Muscle layer of duodenum (tissue), 2 donors: ENCODE results near the gene TTYH2.

ENCODE experiments used
- H3K27ac ChIP-seq: one replicate; pipeline ENCODE4 v1.7.0; 2013; ENCODE audit warnings: mild to moderate bottlenecking, low read length
- H3K27me3 ChIP-seq: one replicate; pipeline ENCODE4 v1.7.0; 2013; ENCODE audit warnings: low read depth, mild to moderate bottlenecking, control low read depth, low read length
- H3K36me3 ChIP-seq, 2 donors: one replicate each; pipeline ENCODE4 v1.7.0; 2013; ENCODE audit warnings: low read length in 2 of 2, control low read depth in 1 of 2, mild to moderate bottlenecking in 1 of 2; ENCODE audit not compliant: insufficient read depth in 2 of 2, control insufficient read depth in 1 of 2
- H3K4me1 ChIP-seq, 2 donors: one replicate each; pipeline ENCODE4 v1.7.0; 2013; ENCODE audit warnings: low read length in 2 of 2, mild to moderate bottlenecking in 2 of 2, control low read depth in 1 of 2, moderate library complexity in 1 of 2; ENCODE audit not compliant: insufficient read depth in 2 of 2, control insufficient read depth in 1 of 2
- H3K4me3 ChIP-seq, 2 donors: one replicate each; pipeline ENCODE4 v1.7.0; 2013; ENCODE audit warnings: low read length in 2 of 2, low read depth in 1 of 2, mild to moderate bottlenecking in 1 of 2
- H3K9me3 ChIP-seq, 2 donors: one replicate each; pipeline ENCODE4 v1.7.0; 2013; ENCODE audit warnings: low read length in 2 of 2, control low read depth in 1 of 2, mild to moderate bottlenecking in 1 of 2; ENCODE audit not compliant: control insufficient read depth in 1 of 2
- donor health status: healthy.

TTYH2 gene

GRCh38 chr17:74196541-74197317 is 16.6 kb upstream of the TTYH2 start:
- Histone ChIP-seq H3K36me3 (no peaks in the 10 kb centered on the region), H3K4me1 (peaks cover 0 to 5% of the 10 kb centered on the region in 2 donors), H3K27ac (no peak overlapping the region), H3K4me3 (no peak overlapping the region), H3K9me3 (no peaks in the 10 kb centered on the region), H3K27me3 (no peaks in the 10 kb centered on the region)

- Histone ChIP-seq H3K9me3 (no peaks in the 10 kb centered on the region), H3K27ac (no peak overlapping the region), H3K4me3 (no peak overlapping the region), H3K4me1 (peaks cover 0 to 5% of the 10 kb centered on the region in 2 donors), H3K36me3 (no peaks in the 10 kb centered on the region), H3K27me3 (no peaks in the 10 kb centered on the region)
Observed at GRCh38 chr17:74197801-74198200, 15.6 kb upstream of the TTYH2 start.

- Histone ChIP-seq H3K27ac (no peak overlapping the region), H3K36me3 (no peaks in the 10 kb centered on the region), H3K9me3 (no peaks in the 10 kb centered on the region), H3K4me3 (no peak overlapping the region), H3K4me1 (peaks cover 3 to 5% of the 10 kb centered on the region in 2 donors), H3K27me3 (no peaks in the 10 kb centered on the region)
Observed at GRCh38 chr17:74198694-74199093, 14.7 kb upstream of the TTYH2 start.

- no peaks in the 10 kb centered on the region for H3K9me3 ChIP-seq
- H3K4me1 ChIP-seq = peaks cover 3 to 10% of the 10 kb centered on the region in 2 donors
- no peak overlapping the region for H3K4me3 ChIP-seq
- H3K27me3 ChIP-seq = no peaks in the 10 kb centered on the region
- no peak overlapping the region for H3K27ac ChIP-seq
- H3K36me3 ChIP-seq = no peaks in the 10 kb centered on the region
Observed at GRCh38 chr17:74199306-74200092, 13.9 kb upstream of the TTYH2 start.

GRCh38 chr17:74200112-74200511 is 13.3 kb upstream of the TTYH2 start:
- Histone ChIP-seq H3K9me3 (no peaks in the 10 kb centered on the region), H3K36me3 (peaks cover 0 to 3% of the 10 kb centered on the region in 2 donors), H3K27me3 (no peaks in the 10 kb centered on the region), H3K4me1 (peaks cover 7 to 16% of the 10 kb centered on the region in 2 donors), H3K4me3 (no peak overlapping the region), H3K27ac (no peak overlapping the region)

GRCh38 chr17:74201250-74201649 is 12.1 kb upstream of the TTYH2 start:
- H3K4me1 ChIP-seq = peaks cover 10 to 28% of the 10 kb centered on the region in 2 donors
- H3K9me3 ChIP-seq = no peaks in the 10 kb centered on the region
- peaks cover 5 to 6% of the 10 kb centered on the region in 2 donors for H3K36me3 ChIP-seq
- no peaks in the 10 kb centered on the region for H3K27me3 ChIP-seq
- no peak overlapping the region for H3K4me3 ChIP-seq
- no peak overlapping the region for H3K27ac ChIP-seq

GRCh38 chr17:74201948-74202347 is 11.4 kb upstream of the TTYH2 start:
- no peaks in the 10 kb centered on the region for H3K9me3 ChIP-seq
- no peak overlapping the region for H3K27ac ChIP-seq
- peaks cover 10 to 33% of the 10 kb centered on the region in 2 donors for H3K4me1 ChIP-seq
- H3K36me3 ChIP-seq = peaks cover 6 to 11% of the 10 kb centered on the region in 2 donors
- H3K27me3 ChIP-seq = no peaks in the 10 kb centered on the region
- no peak overlapping the region for H3K4me3 ChIP-seq

GRCh38 chr17:74202938-74203337 is 10.4 kb upstream of the TTYH2 start:
- Histone ChIP-seq H3K9me3 (no peaks in the 10 kb centered on the region), H3K36me3 (peaks cover 9 to 18% of the 10 kb centered on the region in 2 donors), H3K27ac (no peak overlapping the region), H3K4me3 (peak overlapping the region; percentile 90 to 98), H3K4me1 (peaks cover 10 to 38% of the 10 kb centered on the region in 2 donors), H3K27me3 (no peaks in the 10 kb centered on the region)

- H3K4me3 ChIP-seq = peak within 1 kb of the TSS; percentile 90 to 98
- H3K36me3 ChIP-seq = peaks cover 15 to 25% of the 10 kb centered on the region in 2 donors
- no peaks in the 10 kb centered on the region for H3K27me3 ChIP-seq
- H3K4me1 ChIP-seq = peaks cover 10 to 41% of the 10 kb centered on the region in 2 donors
- peak within 1 kb of the TSS; percentile 90 for H3K27ac ChIP-seq
- H3K9me3 ChIP-seq = no peaks in the 10 kb centered on the region
Observed at GRCh38 chr17:74203439-74204240, 9.7 kb upstream of the TTYH2 start, which contains the start of gene RPL38. TSS of gene RPL38 (plus strand) at chr17:74203678. CDS start at chr17:74203956, 278 bp downstream.

- Histone ChIP-seq H3K27me3 (no peaks in the 10 kb centered on the region), H3K4me1 (peaks cover 10 to 41% of the 10 kb centered on the region in 2 donors), H3K36me3 (peaks cover 23 to 32% of the 10 kb centered on the region in 2 donors), H3K9me3 (no peaks in the 10 kb centered on the region), H3K27ac (peak overlapping the region; percentile 90), H3K4me3 (peak overlapping the region; percentile 90 to 98)
Observed at GRCh38 chr17:74204474-74204873, 8.9 kb upstream of the TTYH2 start.

- Histone ChIP-seq H3K36me3 (peaks cover 30 to 38% of the 10 kb centered on the region in 2 donors), H3K27ac (no peak overlapping the region), H3K4me1 (peaks cover 12 to 37% of the 10 kb centered on the region in 2 donors), H3K4me3 (no peak overlapping the region), H3K27me3 (no peaks in the 10 kb centered on the region), H3K9me3 (no peaks in the 10 kb centered on the region)
Observed at GRCh38 chr17:74205274-74205673, 8.1 kb upstream of the TTYH2 start.
